UCSD-AML1 (cell line): ENCODE results near the gene CASKIN1.
"Not testable (repeated sequence)": the region's sequence is repeated elsewhere in the genome, so short reads cannot be mapped to it uniquely, and the experiment has no call there.

ENCODE experiments used
- DNase-seq: peaks from one replicate; lab custom pipeline; 2025; ENCODE audit not compliant: unreplicated experiment; lab: John Stamatoyannopoulos, UW

Gene CASKIN1

DNA sequence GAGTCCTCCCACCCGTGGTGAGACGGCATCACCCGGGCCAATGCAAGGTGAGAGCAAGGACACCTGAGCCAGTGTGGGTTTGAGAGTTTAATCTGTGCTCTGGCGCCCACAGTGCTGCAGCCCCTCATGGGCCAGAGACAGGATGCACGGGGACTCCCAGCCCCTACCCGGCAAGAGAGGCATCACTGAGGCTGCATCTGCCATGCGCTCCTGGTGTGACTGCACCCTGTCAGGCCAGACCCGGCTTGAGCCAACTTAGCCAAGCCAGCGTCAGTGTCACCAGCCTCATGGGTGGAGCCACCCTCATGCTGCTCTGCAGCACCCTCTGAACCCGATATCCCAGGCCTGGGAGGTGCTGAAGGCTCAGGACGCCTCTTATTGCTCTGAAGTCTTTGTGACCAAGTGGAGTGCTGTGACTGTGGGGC lies 15.5 kb upstream of the CASKIN1 start:
- DNase-seq: no peak

- no peak for DNase-seq
These were observed 14.3 kb upstream of the CASKIN1 start, which contains the start of gene BRICD5 for GRCh38 chr16:2210386-2211365. BRICD5 (minus strand) TSS chr16:2210863; CDS start chr16:2210833, 30 bp downstream.

- DNase-seq: no peak
These were observed 13.6 kb upstream of the CASKIN1 start for GRCh38 chr16:2210009-2210332.

GRCh38 chr16:2209258-2210008 lies 13.0 kb upstream of the CASKIN1 start:
- no peak for DNase-seq

DNA sequence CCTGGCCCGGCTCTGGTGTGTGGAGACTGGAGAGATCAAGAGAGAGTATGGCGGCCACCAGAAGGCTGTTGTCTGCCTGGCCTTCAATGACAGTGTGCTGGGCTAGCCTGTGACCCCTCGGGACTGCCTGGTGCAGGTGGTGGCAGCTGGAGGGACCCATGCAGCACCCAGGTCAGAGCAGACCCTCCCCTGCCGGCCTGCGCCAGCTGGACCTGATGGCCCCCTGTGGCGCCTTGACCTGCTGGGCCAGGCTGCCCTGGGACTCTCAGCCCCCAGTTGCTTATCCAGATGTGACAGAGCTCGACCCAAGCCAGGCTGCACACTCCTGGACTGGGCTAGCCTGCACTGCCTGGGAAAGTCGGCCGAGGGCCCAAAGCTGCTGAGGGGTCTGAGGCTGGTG lies 12.4 kb upstream of the CASKIN1 start:
- DNase-seq: no peak

GRCh38 chr16:2208308-2208707 lies 11.9 kb upstream of the CASKIN1 start:
- DNase-seq: no peak

DNA sequence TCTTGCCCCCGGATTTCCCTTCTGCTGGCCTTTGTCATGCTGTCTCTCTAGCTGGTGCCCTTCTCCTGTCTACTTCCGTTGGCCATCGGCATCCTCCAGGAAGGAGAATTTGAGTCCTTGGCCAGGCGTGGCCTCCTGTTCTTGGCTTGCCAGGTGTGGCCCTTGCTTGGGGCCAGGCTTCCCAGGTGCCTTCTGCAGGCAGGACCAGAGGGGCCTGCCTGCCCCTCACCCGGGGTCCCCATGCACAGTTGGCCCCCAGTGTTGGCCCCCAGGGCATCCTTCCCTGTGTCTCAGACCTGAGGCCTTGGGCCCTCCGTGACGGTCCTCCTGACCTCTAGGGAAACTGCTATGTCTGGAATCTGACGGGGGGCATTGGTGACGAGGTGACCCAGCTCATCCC lies 11.5 kb upstream of the CASKIN1 start:
- no peak for DNase-seq

GRCh38 chr16:2206780-2207433 lies 10.5 kb upstream of the CASKIN1 start:
- no peak for DNase-seq

- DNase-seq: no peak
These were observed 10.0 kb upstream of the CASKIN1 start for GRCh38 chr16:2206420-2206779.

- no peak for DNase-seq
These were observed 9.5 kb upstream of the CASKIN1 start for GRCh38 chr16:2205967-2206313.

DNA sequence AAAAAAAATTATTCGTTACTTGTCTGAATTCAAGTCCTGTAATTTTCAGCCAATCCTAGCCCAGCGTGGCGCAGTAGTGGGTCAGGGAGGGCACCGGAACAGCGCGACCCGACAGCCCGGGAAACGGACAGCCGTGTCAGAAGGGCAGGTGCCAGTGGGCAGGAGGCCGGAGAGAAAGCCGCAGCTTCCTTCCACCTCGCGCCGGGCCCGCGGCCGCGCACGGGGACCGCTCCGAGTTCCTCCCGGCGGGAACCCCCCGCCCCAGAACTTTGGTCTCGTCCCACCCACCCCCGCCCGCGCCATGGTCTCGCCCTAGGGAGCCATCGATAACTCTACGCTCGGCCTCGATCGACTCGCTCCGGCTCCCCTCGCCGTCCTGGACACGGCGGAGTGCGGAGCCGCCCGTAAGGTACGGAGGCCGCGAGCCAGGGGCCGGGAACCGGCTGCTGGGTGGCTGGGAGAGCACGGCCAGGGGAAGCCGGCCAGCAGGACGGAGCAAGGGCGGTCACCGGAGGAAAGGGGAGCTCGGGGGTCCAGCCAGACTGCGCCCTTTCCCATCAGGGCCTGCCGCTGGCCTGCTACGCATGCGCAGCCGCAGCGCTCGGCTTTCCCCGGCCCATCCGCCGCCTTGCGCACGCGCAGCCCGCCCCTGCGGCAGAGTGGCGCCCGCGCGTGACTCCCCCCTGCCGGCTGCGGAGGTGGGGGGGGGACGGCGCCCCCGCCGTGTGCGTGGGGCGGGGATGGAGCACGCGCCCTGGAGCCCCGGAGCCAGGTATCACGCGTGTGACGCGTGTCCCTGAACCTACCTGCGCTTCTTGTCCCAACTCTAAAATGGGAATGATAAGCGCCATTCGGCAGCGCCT lies 8.9 kb upstream of the CASKIN1 start, which contains the start of gene MLST8:
Gene MLST8, plus strand, starts transcription at position 351 of the 863 bp plus-strand sequence. CDS start 632 bp downstream, outside the sequence.
- DNase-seq: peak; percentile 93

DNA sequence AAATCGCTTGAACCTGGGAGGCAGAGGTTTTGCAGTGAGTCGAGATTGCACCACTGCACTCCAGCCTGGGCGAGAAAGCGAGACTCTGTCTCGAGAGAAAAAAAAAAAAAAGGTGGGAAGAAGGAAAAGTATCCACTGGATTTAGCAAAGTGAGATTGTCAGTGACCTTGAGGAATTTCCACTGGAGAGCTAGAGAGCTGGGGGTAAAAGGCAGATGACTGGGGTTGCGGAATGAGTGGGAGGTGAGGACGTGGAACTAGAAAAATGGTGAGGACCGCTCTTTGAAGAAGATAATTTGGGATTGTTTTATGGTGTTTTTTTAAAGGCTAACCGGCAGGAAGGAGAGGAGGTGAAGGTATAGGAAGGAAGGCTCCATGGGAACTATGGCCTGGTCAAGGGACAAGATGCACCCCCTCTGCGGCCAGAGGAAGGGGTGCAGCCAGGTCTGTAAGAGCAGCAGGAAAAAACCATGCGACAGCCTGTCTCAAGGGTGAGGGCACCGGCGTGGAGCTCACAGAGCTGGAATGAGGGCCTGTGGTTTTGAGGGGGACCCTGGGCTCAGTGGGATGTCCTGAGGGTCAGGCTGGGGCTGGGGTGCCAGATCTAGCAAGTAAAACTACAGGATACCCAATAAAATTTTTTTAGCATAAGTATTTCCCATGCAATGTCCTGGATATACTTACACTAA lies 8.2 kb upstream of the CASKIN1 start:
- DNase-seq: no peak

GRCh38 chr16:2203119-2203688 lies 6.8 kb upstream of the CASKIN1 start:
- not testable (repeated sequence) for DNase-seq

DNA sequence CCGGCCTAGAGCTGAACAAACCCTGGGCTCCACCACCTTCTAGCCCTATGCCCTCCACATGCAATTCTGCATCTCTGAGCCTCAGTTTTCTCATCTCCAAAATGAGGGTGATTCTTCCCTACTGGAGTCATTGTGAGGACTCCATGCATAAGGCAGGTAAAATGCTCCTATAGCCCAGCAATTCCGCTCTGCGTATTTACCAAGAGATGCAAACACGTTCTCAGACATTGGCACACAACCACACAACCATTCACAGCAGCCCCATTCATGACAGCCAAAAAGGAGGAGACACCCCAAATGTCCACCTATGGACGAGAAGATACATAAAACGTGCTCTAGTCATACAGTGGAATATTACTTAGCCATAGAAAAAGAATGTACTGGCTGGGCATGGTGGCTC lies 3.9 kb upstream of the CASKIN1 start:
- no peak for DNase-seq

- no peak for DNase-seq
These were observed 3.3 kb upstream of the CASKIN1 start for GRCh38 chr16:2199621-2200139.

DNA sequence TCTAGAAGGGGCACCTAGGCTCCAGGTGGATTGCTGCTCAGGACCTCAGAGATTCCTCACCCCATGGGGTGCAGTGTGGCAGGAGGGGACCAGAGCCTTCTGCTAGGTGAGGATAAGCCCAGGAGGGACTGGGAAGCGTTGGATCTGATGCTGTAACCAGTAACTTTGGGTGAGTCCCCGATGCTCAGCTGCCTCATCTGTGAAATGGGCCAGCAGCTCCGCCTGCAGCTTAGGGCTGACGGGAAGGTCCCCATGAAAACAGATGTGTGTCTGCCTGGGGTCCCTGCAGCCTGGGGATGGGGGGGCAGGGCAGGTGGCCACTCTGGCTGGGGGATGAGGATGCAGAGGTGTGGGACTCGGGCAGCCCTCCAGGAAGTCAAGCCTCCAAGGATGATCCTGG lies 2.7 kb upstream of the CASKIN1 start:
- no peak for DNase-seq

DNA sequence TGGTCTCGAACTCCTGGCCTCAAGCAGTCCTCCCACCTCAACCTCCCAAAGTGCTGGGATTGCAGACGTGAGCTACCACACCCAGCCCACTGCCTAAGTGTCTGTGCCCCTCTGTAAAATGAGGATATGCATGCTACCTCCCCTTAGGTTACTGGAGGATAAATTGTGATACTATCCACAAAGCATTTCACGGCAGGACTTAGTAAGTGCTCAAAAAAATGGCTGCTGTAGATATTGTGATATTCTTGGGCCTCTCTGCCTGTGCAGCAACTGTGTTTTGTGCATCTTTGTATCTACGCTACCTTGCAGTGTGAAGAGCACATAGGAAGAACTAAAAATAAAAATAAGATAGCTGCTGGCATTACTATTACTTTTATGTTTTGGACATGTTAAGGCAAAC lies 1.9 kb upstream of the CASKIN1 start:
- no peak for DNase-seq

GRCh38 chr16:2197765-2198164 lies 1.4 kb upstream of the CASKIN1 start:
- DNase-seq: no peak

- DNase-seq: no peak
These were observed 641 bp upstream of the CASKIN1 start for GRCh38 chr16:2196981-2197511.
